ENCODE measurements around the gene UBAP2.

Gene UBAP2

GRCh38 chr9:34036625-34037024 lies 12.1 kb downstream of the UBAP2 start:
- Histone ChIP-seq H2AFZ (ENCODE audit: low read depth, low read length, severe bottlenecking) (no peak overlapping the region), H3K27me3 (ENCODE audit: low read length) (no peaks in the 10 kb centered on the region), H3K9me2 (replicated peaks; ENCODE audit: insufficient read depth, low read length) (no peaks in the 10 kb centered on the region), H3K9ac (ENCODE audit: low read length) (no peak overlapping the region), H4K20me1 (ENCODE audit: low read depth, low read length) (peaks cover 52% of the 10 kb centered on the region), H3K27ac (ENCODE audit: low read depth, low read length) (no peak overlapping the region), H3K4me2 (ENCODE audit: low read depth, low read length, poor library complexity, severe bottlenecking) (no peak overlapping the region), H3K4me3 (ENCODE audit: insufficient read depth, low read length, poor library complexity, severe bottlenecking) (no peak overlapping the region), H3K79me2 (ENCODE audit: insufficient read depth, low read length) (peaks cover 89% of the 10 kb centered on the region), H3K9me3 (ENCODE audit: insufficient read depth, low read length) (no peaks in the 10 kb centered on the region), H3F3A (ENCODE audit: insufficient read depth) (no peaks in the 10 kb centered on the region; the same call in 1 of the 2 replicates), H3K36me3 (ENCODE audit: low read length) (peaks cover 11% of the 10 kb centered on the region; the same call in 1 of the 2 replicates)
- TF ChIP-seq, protein P1, sequence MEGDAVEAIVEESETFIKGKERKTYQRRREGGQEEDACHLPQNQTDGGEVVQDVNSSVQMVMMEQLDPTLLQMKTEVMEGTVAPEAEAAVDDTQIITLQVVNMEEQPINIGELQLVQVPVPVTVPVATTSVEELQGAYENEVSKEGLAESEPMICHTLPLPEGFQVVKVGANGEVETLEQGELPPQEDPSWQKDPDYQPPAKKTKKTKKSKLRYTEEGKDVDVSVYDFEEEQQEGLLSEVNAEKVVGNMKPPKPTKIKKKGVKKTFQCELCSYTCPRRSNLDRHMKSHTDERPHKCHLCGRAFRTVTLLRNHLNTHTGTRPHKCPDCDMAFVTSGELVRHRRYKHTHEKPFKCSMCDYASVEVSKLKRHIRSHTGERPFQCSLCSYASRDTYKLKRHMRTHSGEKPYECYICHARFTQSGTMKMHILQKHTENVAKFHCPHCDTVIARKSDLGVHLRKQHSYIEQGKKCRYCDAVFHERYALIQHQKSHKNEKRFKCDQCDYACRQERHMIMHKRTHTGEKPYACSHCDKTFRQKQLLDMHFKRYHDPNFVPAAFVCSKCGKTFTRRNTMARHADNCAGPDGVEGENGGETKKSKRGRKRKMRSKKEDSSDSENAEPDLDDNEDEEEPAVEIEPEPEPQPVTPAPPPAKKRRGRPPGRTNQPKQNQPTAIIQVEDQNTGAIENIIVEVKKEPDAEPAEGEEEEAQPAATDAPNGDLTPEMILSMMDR (IDR thresholded peaks at IDR 0.05; ENCODE audit: insufficient read depth, low read length, poor library complexity, severe bottlenecking): no peak
- TF ChIP-seq EZH2phosphoT487 (conservative IDR thresholded peaks at IDR 0.05; ENCODE audit: low read length): no peak

GRCh38 chr9:34035656-34036055 lies 13.0 kb downstream of the UBAP2 start:
- no peak overlapping the region for H3K4me3 ChIP-seq (ENCODE audit: insufficient read depth, low read length, poor library complexity, severe bottlenecking)
- H3K36me3 ChIP-seq (ENCODE audit: low read length): peaks cover 7% of the 10 kb centered on the region; the same call in 1 of the 2 replicates
- H4K20me1 ChIP-seq (ENCODE audit: low read depth, low read length): peaks cover 51% of the 10 kb centered on the region
- no peak overlapping the region for H3K4me2 ChIP-seq (ENCODE audit: low read depth, low read length, poor library complexity, severe bottlenecking)
- no peaks in the 10 kb centered on the region for H3K27me3 ChIP-seq (ENCODE audit: low read length)
- no peak for TF ChIP-seq EZH2phosphoT487 (conservative IDR thresholded peaks at IDR 0.05; ENCODE audit: low read length)
- TF ChIP-seq, protein P1 (IDR thresholded peaks at IDR 0.05; ENCODE audit: insufficient read depth, low read length, poor library complexity, severe bottlenecking): no peak
- peaks cover 89% of the 10 kb centered on the region for H3K79me2 ChIP-seq (ENCODE audit: insufficient read depth, low read length)
- H2AFZ ChIP-seq (ENCODE audit: low read depth, low read length, severe bottlenecking): no peak overlapping the region
- no peak overlapping the region for H3K9ac ChIP-seq (ENCODE audit: low read length)
- H3K9me3 ChIP-seq (ENCODE audit: insufficient read depth, low read length): no peaks in the 10 kb centered on the region
- H3F3A ChIP-seq (ENCODE audit: insufficient read depth): no peaks in the 10 kb centered on the region; the same call in 1 of the 2 replicates
- no peak overlapping the region for H3K27ac ChIP-seq (ENCODE audit: low read depth, low read length)
- no peaks in the 10 kb centered on the region for H3K9me2 ChIP-seq (replicated peaks; ENCODE audit: insufficient read depth, low read length)

DNA sequence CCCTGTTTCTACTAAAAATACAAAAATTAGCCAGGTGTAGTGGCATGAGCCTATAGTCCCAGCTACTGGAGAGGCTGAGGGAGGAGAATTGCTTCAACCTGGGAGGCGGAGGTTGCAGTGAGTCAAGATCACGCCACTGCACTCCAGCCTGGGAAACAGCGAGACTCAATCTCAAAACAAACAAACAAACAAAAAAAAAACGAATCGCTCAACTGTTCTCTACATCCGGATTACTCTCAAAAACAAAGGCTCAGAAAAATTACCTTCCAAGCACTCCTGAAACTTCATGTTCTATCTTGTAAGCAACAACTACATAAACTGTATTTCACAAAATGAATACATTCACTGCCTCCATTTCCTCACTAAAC lies 14.0 kb downstream of the UBAP2 start:
- Histone ChIP-seq H3K27ac (ENCODE audit: low read depth, low read length) (no peak overlapping the region), H3K36me3 (ENCODE audit: low read length) (peaks cover 6% of the 10 kb centered on the region; the same call in 1 of the 2 replicates)

More for the DNA sequence above, 14.0 kb downstream of the UBAP2 start:
- H2AFZ ChIP-seq (ENCODE audit: low read depth, low read length, severe bottlenecking): no peak overlapping the region
- no peak for TF ChIP-seq EZH2phosphoT487 (conservative IDR thresholded peaks at IDR 0.05; ENCODE audit: low read length)
- TF ChIP-seq, protein P1 (IDR thresholded peaks at IDR 0.05; ENCODE audit: insufficient read depth, low read length, poor library complexity, severe bottlenecking): no peak
- H3K4me3 ChIP-seq (ENCODE audit: insufficient read depth, low read length, poor library complexity, severe bottlenecking): no peak overlapping the region
- no peaks in the 10 kb centered on the region for H3K27me3 ChIP-seq (ENCODE audit: low read length)
- no peak overlapping the region for H3K4me2 ChIP-seq (ENCODE audit: low read depth, low read length, poor library complexity, severe bottlenecking)
- H4K20me1 ChIP-seq (ENCODE audit: low read depth, low read length): peaks cover 44% of the 10 kb centered on the region
- H3K79me2 ChIP-seq (ENCODE audit: insufficient read depth, low read length): peaks cover 89% of the 10 kb centered on the region
- H3K9me3 ChIP-seq (ENCODE audit: insufficient read depth, low read length): no peaks in the 10 kb centered on the region
- H3K9ac ChIP-seq (ENCODE audit: low read length): no peak overlapping the region
- H3F3A ChIP-seq (ENCODE audit: insufficient read depth): no peaks in the 10 kb centered on the region; the same call in 1 of the 2 replicates
- H3K9me2 ChIP-seq (replicated peaks; ENCODE audit: insufficient read depth, low read length): no peaks in the 10 kb centered on the region
